Skeletal muscle cell (primary cell): ENCODE results near the gene PCDHB1.
A peak's percentile ranks its signal among the peaks of the same experiment; 100 is the strongest.
"Not testable (repeated sequence)": the region's sequence is repeated elsewhere in the genome, so short reads cannot be mapped to it uniquely, and the experiment has no call there.

Source experiments
- DNase-seq: peaks from one replicate; pipeline ENCODE4 v3.0.0-alpha.2; 2010; ENCODE audit warnings: low read depth
- H3K4me3 ChIP-seq: 2 replicates; pipeline ENCODE4 v1.5.1; 2011; ENCODE audit warnings: low read depth, mild to moderate bottlenecking, control low read depth, low read length, moderate library complexity

Gene PCDHB1

DNA sequence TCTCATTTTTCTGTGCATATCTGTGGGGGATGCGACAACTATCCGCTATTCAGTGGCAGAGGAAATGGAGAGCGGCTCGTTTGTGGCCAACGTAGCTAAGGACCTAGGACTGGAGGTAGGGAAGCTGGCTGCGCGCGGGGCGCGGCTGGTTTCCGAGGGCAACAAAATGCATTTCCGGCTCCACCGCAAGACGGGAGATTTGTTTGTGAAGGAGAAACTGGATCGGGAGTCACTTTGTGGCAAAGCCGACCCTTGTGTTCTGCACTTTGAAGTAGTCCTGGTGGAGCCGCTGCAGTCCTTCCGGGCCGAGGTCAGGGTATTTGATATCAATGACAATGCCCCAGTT, 320 bp downstream of the PCDHB1 start:
- H3K4me3 ChIP-seq, result peak overlapping the region; percentile 13
- no peak for DNase-seq

DNA sequence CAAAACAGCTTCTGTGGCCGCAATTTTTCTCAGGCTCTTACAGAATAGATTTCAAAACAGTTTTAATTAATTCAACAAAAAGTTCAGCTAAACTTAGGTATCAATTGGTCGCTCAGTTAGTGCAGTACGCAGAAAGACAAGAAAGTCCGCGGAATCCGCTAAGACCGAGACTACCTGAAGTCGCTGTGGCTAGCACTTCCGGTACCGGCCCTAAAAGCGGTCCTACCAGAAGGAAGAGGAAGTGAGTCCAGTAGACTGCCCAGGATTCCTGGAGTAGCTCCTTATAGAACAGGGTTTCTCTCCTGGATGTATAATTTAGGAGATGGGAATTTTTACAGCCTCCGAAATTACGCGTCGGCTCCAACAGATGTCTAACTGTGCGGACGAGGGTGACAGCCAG, 26.7 kb downstream of the PCDHB1 start:
- no peak for DNase-seq
- H3K4me3 ChIP-seq, result no peak overlapping the region

GRCh38 chr5:141082228-141082627, 31.1 kb downstream of the PCDHB1 start:
- DNase-seq, result no peak
- no peak overlapping the region for H3K4me3 ChIP-seq

- H3K4me3 ChIP-seq, result peak overlapping the region; percentile 37
- DNase-seq, result no peak
Measured at GRCh38 chr5:141084487-141084989, 33.4 kb downstream of the PCDHB1 start.

DNA sequence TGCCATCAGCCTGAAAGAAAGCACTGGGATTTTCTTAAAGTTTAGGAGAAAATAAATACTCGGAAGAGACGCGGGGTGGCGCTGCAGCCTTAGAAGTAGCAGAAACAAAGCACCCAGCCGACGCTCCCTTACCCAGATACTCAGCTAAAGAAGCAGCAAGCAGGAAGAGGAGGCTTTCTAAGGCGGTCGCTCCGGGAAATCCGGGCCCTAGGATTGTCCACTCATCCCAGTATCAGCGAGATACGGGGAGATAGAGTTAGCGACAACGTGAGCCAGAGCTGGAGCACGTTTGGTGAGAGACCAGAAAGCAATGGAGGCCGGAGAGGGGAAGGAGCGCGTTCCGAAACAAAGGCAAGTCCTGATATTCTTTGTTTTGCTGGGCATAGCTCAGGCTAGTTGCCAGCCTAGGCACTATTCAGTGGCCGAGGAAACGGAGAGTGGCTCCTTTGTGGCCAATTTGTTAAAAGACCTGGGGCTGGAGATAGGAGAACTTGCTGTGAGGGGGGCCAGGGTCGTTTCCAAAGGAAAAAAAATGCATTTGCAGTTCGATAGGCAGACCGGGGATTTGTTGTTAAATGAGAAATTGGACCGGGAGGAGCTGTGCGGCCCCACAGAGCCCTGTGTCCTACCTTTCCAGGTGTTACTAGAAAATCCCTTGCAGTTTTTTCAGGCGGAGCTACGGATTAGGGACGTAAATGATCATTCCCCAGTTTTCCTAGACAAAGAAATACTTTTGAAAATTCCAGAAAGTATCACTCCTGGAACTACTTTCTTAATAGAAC, 43.5 kb downstream of the PCDHB1 start, which contains the start of gene PCDHB2:
Gene PCDHB2, plus strand, starts transcription at position 135 of the 782 bp plus-strand sequence. Its CDS starts 176 bp downstream, at position 311.
- H3K4me3 ChIP-seq, result peak within 1 kb of the TSS; percentile 27
- no peak for DNase-seq

- DNase-seq, result no peak
Measured at GRCh38 chr5:141095263-141095641, 44.1 kb downstream of the PCDHB1 start.

DNA sequence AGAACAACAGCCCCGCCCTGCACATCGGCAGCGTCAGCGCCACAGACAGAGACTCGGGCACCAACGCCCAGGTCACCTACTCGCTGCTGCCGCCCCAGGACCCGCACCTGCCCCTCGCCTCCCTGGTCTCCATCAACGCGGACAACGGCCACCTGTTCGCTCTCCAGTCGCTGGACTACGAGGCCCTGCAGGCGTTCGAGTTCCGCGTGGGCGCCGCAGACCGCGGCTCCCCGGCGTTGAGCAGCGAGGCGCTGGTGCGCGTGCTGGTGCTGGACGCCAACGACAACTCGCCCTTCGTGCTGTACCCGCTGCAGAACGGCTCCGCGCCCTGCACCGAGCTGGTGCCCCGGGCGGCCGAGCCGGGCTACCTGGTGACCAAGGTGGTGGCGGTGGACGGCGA, 45.0 kb downstream of the PCDHB1 start:
- DNase-seq, H3K4me3 ChIP-seq: not testable (repeated sequence)

More at GRCh38 chr5:141095263-141095641, 44.1 kb downstream of the PCDHB1 start:
- peak overlapping the region; percentile 27 for H3K4me3 ChIP-seq

- H3K4me3 ChIP-seq, DNase-seq: not testable (repeated sequence)
Measured at GRCh38 chr5:141096586-141096985, 45.4 kb downstream of the PCDHB1 start.

- no peak within 1 kb of the TSS for H3K4me3 ChIP-seq
- DNase-seq, result no peak
Measured at GRCh38 chr5:141100243-141100805, 49.1 kb downstream of the PCDHB1 start, which contains the start of gene PCDHB3. PCDHB3 (plus strand) TSS chr5:141100473; CDS start chr5:141100650, 177 bp downstream.

- no peak for DNase-seq
- H3K4me3 ChIP-seq, result no peak overlapping the region
Measured at GRCh38 chr5:141101059-141101458, 49.9 kb downstream of the PCDHB1 start.

- not testable (repeated sequence) for DNase-seq, H3K4me3 ChIP-seq
Measured at GRCh38 chr5:141102070-141102469, 50.9 kb downstream of the PCDHB1 start.

DNA sequence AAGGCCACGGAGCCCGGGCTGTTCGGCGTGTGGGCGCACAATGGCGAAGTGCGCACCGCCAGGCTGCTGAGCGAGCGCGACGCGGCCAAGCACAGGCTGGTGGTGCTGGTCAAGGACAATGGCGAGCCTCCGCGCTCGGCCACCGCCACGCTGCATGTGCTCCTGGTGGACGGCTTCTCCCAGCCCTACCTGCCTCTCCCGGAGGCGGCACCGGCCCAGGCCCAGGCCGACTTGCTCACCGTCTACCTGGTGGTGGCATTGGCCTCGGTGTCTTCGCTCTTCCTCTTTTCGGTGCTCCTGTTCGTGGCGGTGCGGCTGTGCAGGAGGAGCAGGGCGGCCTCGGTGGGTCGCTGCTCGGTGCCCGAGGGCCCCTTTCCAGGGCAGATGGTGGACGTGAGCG, 51.3 kb downstream of the PCDHB1 start:
- not testable (repeated sequence) for H3K4me3 ChIP-seq, DNase-seq

GRCh38 chr5:141105350-141105749, 54.2 kb downstream of the PCDHB1 start:
- no peak overlapping the region for H3K4me3 ChIP-seq
- DNase-seq, result no peak
